ENCODE data around the gene ZNF565.
"Not testable (repeated sequence)": the region's sequence is repeated elsewhere in the genome, so short reads cannot be mapped to it uniquely, and the experiment has no call there.

Gene ZNF565

DNA sequence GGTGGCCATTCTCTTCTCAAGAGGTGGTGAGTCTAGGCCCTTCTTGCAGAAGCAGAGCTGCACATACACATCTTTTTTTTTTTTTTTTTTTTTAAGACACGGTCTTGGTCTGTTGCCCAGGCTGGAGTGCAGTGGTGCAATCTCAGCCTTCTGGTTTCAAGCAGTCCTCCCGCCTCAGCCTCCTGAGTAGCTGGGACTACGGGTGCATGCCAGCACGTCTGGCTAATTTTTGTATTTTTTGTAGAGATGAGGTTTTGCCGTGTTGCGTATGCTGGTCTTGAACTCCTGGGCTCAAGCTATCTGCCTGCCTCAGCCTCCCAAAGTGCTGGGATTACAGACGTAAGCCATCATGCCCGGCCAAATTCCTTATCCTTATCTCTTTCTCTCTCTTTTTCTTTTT is 40.6 kb downstream of the ZNF565 start:
- not testable (repeated sequence) for H3K4me3 ChIP-seq (ENCODE audit: low read length); H3K27me3 ChIP-seq (ENCODE audit: control insufficient read depth, insufficient read depth, low read length); DNase-seq (ENCODE audit: low read depth, low spot score); H3K4me1 ChIP-seq (ENCODE audit: control insufficient read depth, insufficient read depth, low read length); H3K9me3 ChIP-seq (ENCODE audit: control insufficient read depth, insufficient read depth, low read length); H3K27ac ChIP-seq (ENCODE audit: low read length); H3K36me3 ChIP-seq (ENCODE audit: control insufficient read depth, insufficient read depth, low read length)
- WGBS (ENCODE audit: insufficient coverage, insufficient read length) = no CpG with 5 or more reads among the region's 8 CpGs

DNA sequence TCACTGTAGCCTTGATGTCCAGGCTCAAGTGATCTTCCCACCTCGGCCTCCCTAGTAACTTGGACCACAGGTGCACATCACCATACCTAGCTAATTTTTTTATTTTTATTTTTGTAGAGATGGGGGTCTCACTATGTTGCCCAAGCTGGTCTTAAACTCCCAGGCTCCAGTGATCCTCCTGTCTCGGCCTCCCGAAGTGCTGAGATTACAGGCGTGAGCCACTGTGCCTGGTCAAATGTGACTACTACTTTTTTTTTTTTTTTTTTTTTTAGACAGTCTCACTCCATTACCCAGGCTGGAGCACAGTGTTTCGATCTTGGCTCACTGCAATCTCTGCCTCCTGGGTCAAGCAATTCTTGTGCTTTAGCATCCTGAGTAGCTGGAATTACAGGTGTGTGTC is 41.6 kb downstream of the ZNF565 start:
- no peak for DNase-seq (ENCODE audit: low read depth, low spot score)
- no peaks in the 10 kb centered on the region for H3K36me3 ChIP-seq (ENCODE audit: control insufficient read depth, insufficient read depth, low read length)
- no peaks in the 10 kb centered on the region for H3K9me3 ChIP-seq (ENCODE audit: control insufficient read depth, insufficient read depth, low read length)
- H3K4me1 ChIP-seq (ENCODE audit: control insufficient read depth, insufficient read depth, low read length) = no peaks in the 10 kb centered on the region
- H3K27me3 ChIP-seq (ENCODE audit: control insufficient read depth, insufficient read depth, low read length) = no peaks in the 10 kb centered on the region
- no peak overlapping the region for H3K4me3 ChIP-seq (ENCODE audit: low read length)
- WGBS (ENCODE audit: insufficient coverage, insufficient read length) = no CpG with 5 or more reads among the region's 5 CpGs
- no peak overlapping the region for H3K27ac ChIP-seq (ENCODE audit: low read length)

DNA sequence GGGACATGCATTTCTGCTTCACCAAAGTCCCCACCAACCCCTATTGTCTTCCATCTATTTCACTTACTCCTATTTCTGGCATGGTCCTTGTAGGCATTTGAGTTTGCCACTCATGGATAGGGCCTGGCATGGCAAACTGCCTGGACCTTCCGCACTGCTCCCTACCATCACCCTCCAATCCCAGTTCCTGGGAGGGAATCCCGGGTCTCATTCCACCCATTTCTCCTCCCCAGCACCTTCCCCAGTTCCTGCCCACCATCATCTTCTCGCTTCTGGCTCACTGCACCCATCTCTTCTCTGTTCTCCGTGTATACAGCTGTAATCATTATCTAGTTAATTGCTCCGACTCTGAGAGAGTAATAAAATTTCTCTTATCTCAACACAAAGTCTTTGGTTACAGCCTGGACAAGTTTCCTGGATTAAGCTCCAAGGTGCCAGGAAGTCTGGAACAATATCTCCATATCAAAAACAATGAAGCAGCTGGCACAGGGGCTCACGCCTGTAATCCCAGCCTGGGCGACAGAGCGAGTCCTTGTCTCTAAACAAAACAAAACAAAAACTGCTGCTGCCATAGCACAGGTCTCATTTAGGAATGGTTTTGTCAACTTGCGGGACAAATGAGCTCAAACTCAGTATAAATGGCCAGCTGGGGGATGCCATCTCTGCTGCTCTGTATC is 45.2 kb downstream of the ZNF565 start:
- WGBS (ENCODE audit: insufficient coverage, insufficient read length) = no CpG with 5 or more reads among the region's 9 CpGs
- Histone ChIP-seq H3K9me3 (ENCODE audit: control insufficient read depth, insufficient read depth, low read length) (no peaks in the 10 kb centered on the region), H3K27ac (ENCODE audit: low read length) (no peak overlapping the region), H3K27me3 (ENCODE audit: control insufficient read depth, insufficient read depth, low read length) (no peaks in the 10 kb centered on the region), H3K4me1 (ENCODE audit: control insufficient read depth, insufficient read depth, low read length) (no peaks in the 10 kb centered on the region), H3K36me3 (ENCODE audit: control insufficient read depth, insufficient read depth, low read length) (no peaks in the 10 kb centered on the region), H3K4me3 (ENCODE audit: low read length) (no peak overlapping the region)
- DNase-seq (ENCODE audit: low read depth, low spot score) = no peak

DNA sequence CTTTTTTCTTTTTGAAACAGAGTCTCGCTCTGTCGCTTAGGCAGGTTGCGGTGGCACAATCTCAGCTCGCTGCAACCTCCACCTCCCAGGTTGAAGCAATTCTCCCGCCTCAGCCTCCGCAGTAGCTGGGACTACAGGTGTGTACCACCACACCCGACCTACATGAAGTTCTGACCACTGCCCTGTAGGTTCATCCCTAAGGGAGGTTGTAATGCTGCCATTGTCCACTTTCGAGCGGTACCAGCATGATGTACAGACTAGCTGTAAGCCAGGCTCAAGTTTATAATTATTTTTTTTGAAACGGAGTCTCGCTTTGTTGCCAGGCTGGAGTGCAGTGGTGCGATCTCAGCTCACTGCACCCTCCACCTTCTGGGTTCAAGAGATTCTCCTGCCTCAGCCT is 50.7 kb downstream of the ZNF565 start:
- no peak for DNase-seq (ENCODE audit: low read depth, low spot score)
- whole genome bisulfite sequencing (ENCODE audit: insufficient coverage, insufficient read length) = no CpG with 5 or more reads among the region's 12 CpGs
- peaks cover 2% of the 10 kb centered on the region; the same call in 1 of the 2 replicates for H3K4me1 ChIP-seq (ENCODE audit: control insufficient read depth, insufficient read depth, low read length)
- no peak overlapping the region for H3K4me3 ChIP-seq (ENCODE audit: low read length)
- H3K36me3 ChIP-seq (ENCODE audit: control insufficient read depth, insufficient read depth, low read length) = no peaks in the 10 kb centered on the region
- no peak overlapping the region for H3K27ac ChIP-seq (ENCODE audit: low read length)
- H3K9me3 ChIP-seq (ENCODE audit: control insufficient read depth, insufficient read depth, low read length) = no peaks in the 10 kb centered on the region
- no peaks in the 10 kb centered on the region for H3K27me3 ChIP-seq (ENCODE audit: control insufficient read depth, insufficient read depth, low read length)

DNA sequence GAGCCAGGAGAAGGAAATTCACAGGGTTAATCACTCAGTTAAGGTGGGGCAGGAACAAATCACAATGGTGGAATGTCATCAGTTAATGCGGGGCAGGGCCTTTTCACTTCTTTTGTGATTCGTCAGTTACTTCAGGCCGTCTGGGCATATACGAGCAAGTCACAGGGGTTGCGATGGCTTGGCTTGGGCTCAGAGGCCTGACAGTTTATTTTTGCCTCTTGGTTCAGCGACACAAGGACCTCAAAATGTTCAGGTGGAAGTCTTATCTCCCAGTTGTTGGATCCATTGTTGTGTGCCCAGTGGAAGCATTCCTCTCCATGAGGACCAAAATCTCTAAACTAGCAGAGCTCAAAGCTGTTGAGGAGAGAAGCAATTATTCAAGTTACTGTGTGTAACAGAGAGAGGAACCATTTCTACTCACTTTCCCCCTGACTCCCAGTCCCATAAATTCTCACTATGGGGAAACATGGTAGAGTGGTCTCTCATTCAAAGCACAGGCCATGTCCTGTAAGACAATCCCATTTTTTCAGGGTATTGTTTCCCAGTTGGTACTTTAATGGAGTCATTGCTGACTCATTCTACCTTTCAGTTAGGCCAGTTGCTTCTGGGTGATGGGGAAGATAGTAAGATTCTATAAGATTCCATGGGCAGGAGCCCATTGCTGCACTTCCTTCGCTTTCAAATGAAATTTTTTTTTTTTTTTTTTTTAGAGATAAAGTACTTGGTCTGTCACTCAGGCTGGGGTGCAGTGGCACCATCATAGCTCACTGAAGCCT is 53.5 kb downstream of the ZNF565 start:
- no peaks in the 10 kb centered on the region for H3K36me3 ChIP-seq (ENCODE audit: control insufficient read depth, insufficient read depth, low read length)
- H3K4me1 ChIP-seq (ENCODE audit: control insufficient read depth, insufficient read depth, low read length) = peaks cover 2% of the 10 kb centered on the region; the same call in 1 of the 2 replicates
- no peak overlapping the region for H3K4me3 ChIP-seq (ENCODE audit: low read length)
- DNase-seq (ENCODE audit: low read depth, low spot score) = no peak
- H3K9me3 ChIP-seq (ENCODE audit: control insufficient read depth, insufficient read depth, low read length) = no peaks in the 10 kb centered on the region
- H3K27ac ChIP-seq (ENCODE audit: low read length) = no peak overlapping the region
- H3K27me3 ChIP-seq (ENCODE audit: control insufficient read depth, insufficient read depth, low read length) = no peaks in the 10 kb centered on the region
- no CpG with 5 or more reads among the region's 7 CpGs for WGBS (ENCODE audit: insufficient coverage, insufficient read length)

DNA sequence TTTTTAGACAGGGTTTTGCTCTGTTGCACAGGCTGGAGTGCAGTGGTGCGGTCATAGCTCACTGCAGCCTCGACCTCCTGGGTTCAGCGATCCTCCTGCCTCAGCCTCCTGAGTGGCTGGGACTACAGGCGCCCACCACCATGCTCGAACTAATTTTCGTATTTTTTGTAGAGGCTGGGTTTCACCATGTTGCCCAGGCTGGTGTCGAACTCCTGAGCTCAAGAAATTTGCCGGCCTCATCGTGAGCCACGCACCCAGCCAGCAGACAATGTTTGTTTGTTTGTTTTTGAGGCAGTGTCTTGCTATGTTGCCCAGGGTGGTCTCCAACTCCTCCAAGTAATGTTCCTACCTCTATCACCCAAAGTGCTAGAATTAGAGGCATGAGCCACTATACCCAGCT is 61.3 kb downstream of the ZNF565 start:
- DNase-seq (ENCODE audit: low read depth, low spot score) = no peak
- H3K9me3 ChIP-seq (ENCODE audit: control insufficient read depth, insufficient read depth, low read length) = no peaks in the 10 kb centered on the region
- no peak overlapping the region for H3K27ac ChIP-seq (ENCODE audit: low read length)
- no CpG with 5 or more reads among the region's 10 CpGs for WGBS (ENCODE audit: insufficient coverage, insufficient read length)
- H3K36me3 ChIP-seq (ENCODE audit: control insufficient read depth, insufficient read depth, low read length) = peaks cover 14% of the 10 kb centered on the region; the same call in 1 of the 2 replicates
- H3K4me1 ChIP-seq (ENCODE audit: control insufficient read depth, insufficient read depth, low read length) = no peaks in the 10 kb centered on the region
- H3K27me3 ChIP-seq (ENCODE audit: control insufficient read depth, insufficient read depth, low read length) = no peaks in the 10 kb centered on the region
- H3K4me3 ChIP-seq (ENCODE audit: low read length) = no peak overlapping the region

DNA sequence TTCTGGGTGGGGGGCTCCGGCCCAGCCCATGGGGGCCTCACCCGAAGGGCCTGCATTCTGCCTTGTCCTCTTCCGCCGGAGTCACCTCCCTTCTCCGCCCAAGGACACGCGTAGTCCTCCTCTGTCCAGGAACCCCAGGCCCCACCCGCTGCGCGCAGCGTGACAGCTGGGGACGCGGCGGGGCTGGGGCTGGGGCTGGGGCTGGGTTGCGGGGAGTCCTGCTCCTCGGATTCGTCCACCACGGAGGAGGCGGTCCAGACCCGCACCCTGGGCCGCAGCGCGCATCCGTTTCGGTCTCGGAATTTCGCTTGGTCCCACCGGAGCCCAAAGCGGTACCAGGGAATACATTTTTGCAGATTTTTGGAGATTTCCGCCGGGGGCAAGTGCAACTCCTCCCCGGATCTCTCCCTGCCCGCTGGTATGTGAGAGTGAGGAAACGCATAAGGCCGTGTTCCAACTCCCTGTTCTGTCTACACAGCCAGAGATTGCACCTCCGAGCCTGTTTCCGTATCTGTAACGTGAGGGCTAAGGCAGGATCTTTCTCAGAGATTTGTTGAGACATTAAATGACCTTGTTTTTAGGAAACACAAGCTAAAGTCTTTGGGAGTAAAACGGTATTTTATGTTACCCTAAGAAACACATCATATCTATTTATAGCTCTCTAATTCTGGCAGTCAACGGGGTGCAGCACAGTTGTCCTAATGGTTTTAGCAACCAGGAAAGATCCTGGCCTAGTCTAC is 61.9 kb downstream of the ZNF565 start, which contains the start of gene COX7A1:
Gene COX7A1, minus strand, starts transcription at position 96 of the 740 bp plus-strand sequence. Its CDS starts 40 bp downstream, at position 56.
- WGBS (ENCODE audit: insufficient coverage, insufficient read length) = no CpG with 5 or more reads among the region's 40 CpGs
- no peaks in the 10 kb centered on the region for H3K27me3 ChIP-seq (ENCODE audit: control insufficient read depth, insufficient read depth, low read length)
- DNase-seq (ENCODE audit: low read depth, low spot score) = no peak
- no peak within 1 kb of the TSS for H3K4me3 ChIP-seq (ENCODE audit: low read length)
- H3K9me3 ChIP-seq (ENCODE audit: control insufficient read depth, insufficient read depth, low read length) = no peaks in the 10 kb centered on the region
- H3K27ac ChIP-seq (ENCODE audit: low read length) = no peak within 1 kb of the TSS
- H3K36me3 ChIP-seq (ENCODE audit: control insufficient read depth, insufficient read depth, low read length) = peaks cover 14% of the 10 kb centered on the region; the same call in 1 of the 2 replicates
- H3K4me1 ChIP-seq (ENCODE audit: control insufficient read depth, insufficient read depth, low read length) = no peaks in the 10 kb centered on the region

DNA sequence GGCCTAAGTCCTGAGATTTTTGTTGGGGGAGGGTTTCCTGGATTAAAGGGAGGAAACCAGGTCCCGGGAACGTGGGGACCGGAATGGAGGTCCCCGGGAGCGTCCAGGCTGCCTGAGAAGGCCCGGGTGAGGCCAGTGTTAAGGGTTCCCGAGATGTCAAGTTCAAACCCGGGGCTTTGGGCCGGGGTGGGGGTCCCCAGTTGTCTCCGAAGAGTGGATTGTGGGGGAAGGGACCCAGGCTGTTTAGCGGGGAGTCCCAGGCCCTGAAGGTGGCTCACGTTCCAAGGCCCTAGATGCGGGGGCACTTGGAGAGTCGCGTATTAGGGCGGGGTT is 62.5 kb downstream of the ZNF565 start:
- WGBS (ENCODE audit: insufficient coverage, insufficient read length) = no CpG with 5 or more reads among the region's 16 CpGs
- Histone ChIP-seq H3K4me3 (ENCODE audit: low read length) (no peak overlapping the region), H3K36me3 (ENCODE audit: control insufficient read depth, insufficient read depth, low read length) (peaks cover 15% of the 10 kb centered on the region)

DNA sequence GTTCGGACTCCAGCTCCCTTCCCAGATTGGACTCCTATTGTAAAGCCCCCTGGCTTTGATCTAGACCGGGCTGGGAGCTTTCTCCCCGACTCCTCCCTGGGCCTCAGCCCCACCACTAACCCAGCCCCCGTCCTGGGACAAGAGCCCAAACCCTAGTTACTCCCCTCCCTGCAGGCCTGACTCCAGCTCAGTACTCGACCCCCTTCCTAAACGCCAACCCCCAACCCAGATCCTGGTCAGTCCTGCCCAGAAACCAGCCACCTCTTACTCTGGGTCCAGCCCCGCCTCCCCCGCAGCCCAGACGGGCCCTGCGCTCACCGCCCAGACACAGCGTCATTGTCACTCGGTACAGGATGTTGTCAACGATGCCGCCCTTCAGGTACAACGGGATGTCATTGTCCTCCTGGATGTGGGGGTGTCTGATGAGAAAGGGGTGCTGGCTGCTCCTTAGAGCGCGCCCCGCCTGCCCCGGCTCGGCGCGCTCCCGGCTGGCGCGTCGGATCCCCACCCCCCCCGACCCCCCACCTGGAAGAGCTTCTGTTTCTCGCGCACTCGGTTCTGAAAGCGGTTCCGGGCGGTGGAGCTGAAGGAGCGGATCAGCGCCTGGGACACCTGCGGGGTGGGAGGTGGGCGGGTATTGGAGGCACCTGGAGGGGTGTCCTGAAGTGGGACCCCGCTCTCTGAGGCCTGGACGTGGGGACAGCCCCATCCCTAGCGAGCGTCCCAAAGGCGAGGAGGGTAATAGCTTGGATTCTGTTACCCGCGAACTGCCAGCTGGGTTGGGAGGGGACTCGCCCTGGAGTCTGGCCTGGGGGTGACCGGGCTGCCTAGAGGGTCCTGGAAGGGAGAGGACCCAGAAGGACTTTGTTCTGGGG is 63.1 kb downstream of the ZNF565 start:
- DNase-seq (ENCODE audit: low read depth, low spot score) = no peak
- no peak overlapping the region for H3K27ac ChIP-seq (ENCODE audit: low read length)
- H3K4me1 ChIP-seq (ENCODE audit: control insufficient read depth, insufficient read depth, low read length) = no peaks in the 10 kb centered on the region
- no peaks in the 10 kb centered on the region for H3K27me3 ChIP-seq (ENCODE audit: control insufficient read depth, insufficient read depth, low read length)
- H3K36me3 ChIP-seq (ENCODE audit: control insufficient read depth, insufficient read depth, low read length) = peaks cover 20% of the 10 kb centered on the region
- WGBS (ENCODE audit: insufficient coverage, insufficient read length) = no CpG with 5 or more reads among the region's 47 CpGs
- no peak overlapping the region for H3K4me3 ChIP-seq (ENCODE audit: low read length)
- no peaks in the 10 kb centered on the region for H3K9me3 ChIP-seq (ENCODE audit: control insufficient read depth, insufficient read depth, low read length)

More for the DNA sequence above, 62.5 kb downstream of the ZNF565 start:
- no peak overlapping the region for H3K27ac ChIP-seq (ENCODE audit: low read length)
- no peak for DNase-seq (ENCODE audit: low read depth, low spot score)
- H3K4me1 ChIP-seq (ENCODE audit: control insufficient read depth, insufficient read depth, low read length) = no peaks in the 10 kb centered on the region
- no peaks in the 10 kb centered on the region for H3K9me3 ChIP-seq (ENCODE audit: control insufficient read depth, insufficient read depth, low read length)
- H3K27me3 ChIP-seq (ENCODE audit: control insufficient read depth, insufficient read depth, low read length) = no peaks in the 10 kb centered on the region

DNA sequence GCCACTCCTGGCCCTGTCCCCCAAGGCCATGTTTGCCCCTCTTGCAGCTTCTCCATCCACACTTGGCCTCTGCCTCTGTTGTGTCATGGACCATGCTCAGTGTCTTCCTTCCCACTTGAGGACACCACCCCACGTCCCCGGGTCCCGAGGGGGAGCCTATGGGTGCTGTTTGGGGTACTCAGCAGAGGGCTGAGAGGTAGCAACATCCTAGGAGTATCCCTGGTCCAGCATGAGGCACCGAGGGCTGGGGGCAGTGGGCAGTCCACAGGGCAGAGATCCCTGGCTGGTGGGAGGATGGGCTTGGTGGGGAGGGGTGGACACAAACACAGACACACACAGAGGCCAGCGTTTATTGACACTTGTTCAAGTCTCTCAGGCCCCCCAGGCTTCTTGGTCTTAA is 63.9 kb downstream of the ZNF565 start:
- Histone ChIP-seq H3K9me3 (ENCODE audit: control insufficient read depth, insufficient read depth, low read length) (no peaks in the 10 kb centered on the region), H3K4me3 (ENCODE audit: low read length) (no peak overlapping the region), H3K4me1 (ENCODE audit: control insufficient read depth, insufficient read depth, low read length) (no peaks in the 10 kb centered on the region), H3K27ac (ENCODE audit: low read length) (no peak overlapping the region), H3K27me3 (ENCODE audit: control insufficient read depth, insufficient read depth, low read length) (no peaks in the 10 kb centered on the region), H3K36me3 (ENCODE audit: control insufficient read depth, insufficient read depth, low read length) (peaks cover 28% of the 10 kb centered on the region)
- DNase-seq (ENCODE audit: low read depth, low spot score) = no peak
- WGBS (ENCODE audit: insufficient coverage, insufficient read length) = no CpG with 5 or more reads among the region's 5 CpGs

Data from iPS DF 6.9 (cell line).